ENCODE results near the gene MCM5. TPM values are rescaled to one million over a fixed set of nuclear protein-coding genes. Genes with fewer than 3 reads are reported as not detected.

Gene MCM5
- total RNA-seq, 2 experiments from 2014 or later = 21.6 to 22.6 TPM

GRCh38 chr22:35378621-35379020, 21.3 kb upstream of the MCM5 start:
- Mint-ChIP-seq H3K4me1 (ENCODE audit: low read depth) (peaks cover 10% of the 10 kb centered on the region), H3K4me3 (no peak overlapping the region), H3K27ac (no peak overlapping the region), H3K36me3 (ENCODE audit: low read depth) (no peaks in the 10 kb centered on the region), H3K27me3 (peaks cover 17% of the 10 kb centered on the region), H3K9me3 (no peaks in the 10 kb centered on the region)
- Histone ChIP-seq H3K4me1 (ENCODE audit: insufficient read depth, low read length) (peaks cover 25% of the 10 kb centered on the region), H3K9me3 (ENCODE audit: control insufficient read depth in 1 of 2, insufficient read depth in 1 of 2, low read length in 2 of 2) (no peaks in the 10 kb centered on the region), H3K4me3 (ENCODE audit: low read length) (no peak overlapping the region), H3K27me3 (ENCODE audit: control insufficient read depth in 1 of 2, insufficient read depth in 2 of 2, low read length in 2 of 2) (peaks cover 20 to 26% of the 10 kb centered on the region in 2 experiments), H3K36me3 (ENCODE audit: insufficient read depth, low read length) (no peaks in the 10 kb centered on the region), H3K27ac (ENCODE audit: low read depth in 1 of 2, low read length in 2 of 2) (no peak overlapping the region)
- no peak for TF ChIP-seq CTCF (IDR thresholded peaks at IDR 0.05)
- ATAC-seq (ENCODE audit: poor library complexity) (no peak), DNase-seq (no peak)
- ChIA-PET POLR2A (no interaction called here), CTCF (no interaction called here)
- intact Hi-C loops (cut with DNase I, micrococcal nuclease) = no loop called here

GRCh38 chr22:35379146-35379993, 20.6 kb upstream of the MCM5 start:
- Mint-ChIP-seq H3K36me3 (ENCODE audit: low read depth) (no peaks in the 10 kb centered on the region), H3K9me3 (no peaks in the 10 kb centered on the region), H3K4me3 (no peak overlapping the region), H3K4me1 (ENCODE audit: low read depth) (peaks cover 10% of the 10 kb centered on the region), H3K27me3 (peaks cover 24% of the 10 kb centered on the region), H3K27ac (no peak overlapping the region)
- H3K9me3 ChIP-seq (ENCODE audit: control insufficient read depth in 1 of 2, insufficient read depth in 1 of 2, low read length in 2 of 2) = no peaks in the 10 kb centered on the region
- TF ChIP-seq CTCF (IDR thresholded peaks at IDR 0.05) = no peak
- CTCF ChIA-PET = no interaction called here
- ATAC-seq (ENCODE audit: poor library complexity) (no peak), DNase-seq (no peak)
- peaks cover 25% of the 10 kb centered on the region for H3K4me1 ChIP-seq (ENCODE audit: insufficient read depth, low read length)
- intact Hi-C loops (cut with DNase I, micrococcal nuclease) = no loop called here
- POLR2A ChIA-PET = interaction anchor here (0.9 kb wide), 1 partner anchor 20 kb away, joined by 4 read pairs; no protein-coding TSS in a partner anchor
- H3K36me3 ChIP-seq (ENCODE audit: insufficient read depth, low read length) = no peaks in the 10 kb centered on the region
- no peak overlapping the region for H3K27ac ChIP-seq (ENCODE audit: low read depth in 1 of 2, low read length in 2 of 2)
- H3K27me3 ChIP-seq (ENCODE audit: control insufficient read depth in 1 of 2, insufficient read depth in 2 of 2, low read length in 2 of 2) = peaks cover 22 to 29% of the 10 kb centered on the region in 2 experiments
- no peak overlapping the region for H3K4me3 ChIP-seq (ENCODE audit: low read length)

- no peak overlapping the region for H3K27ac ChIP-seq (ENCODE audit: low read depth in 1 of 2, low read length in 2 of 2)
- no peak overlapping the region for H3K4me3 ChIP-seq (ENCODE audit: low read length)
- no peak for TF ChIP-seq CTCF (IDR thresholded peaks at IDR 0.05)
- Mint-ChIP-seq H3K27me3 (peaks cover 31% of the 10 kb centered on the region), H3K36me3 (ENCODE audit: low read depth) (no peaks in the 10 kb centered on the region), H3K9me3 (no peaks in the 10 kb centered on the region), H3K4me3 (no peak overlapping the region), H3K4me1 (ENCODE audit: low read depth) (peaks cover 10% of the 10 kb centered on the region), H3K27ac (no peak overlapping the region)
- peaks cover 25% of the 10 kb centered on the region for H3K4me1 ChIP-seq (ENCODE audit: insufficient read depth, low read length)
- H3K9me3 ChIP-seq (ENCODE audit: control insufficient read depth in 1 of 2, insufficient read depth in 1 of 2, low read length in 2 of 2) = no peaks in the 10 kb centered on the region
- intact Hi-C loops (cut with DNase I, micrococcal nuclease) = no loop called here
- no peaks in the 10 kb centered on the region for H3K36me3 ChIP-seq (ENCODE audit: insufficient read depth, low read length)
- peaks cover 28 to 29% of the 10 kb centered on the region in 2 experiments for H3K27me3 ChIP-seq (ENCODE audit: control insufficient read depth in 1 of 2, insufficient read depth in 2 of 2, low read length in 2 of 2)
- no peak for DNase-seq
- no peak for ATAC-seq (ENCODE audit: poor library complexity)
- ChIA-PET CTCF (interaction anchor here (0.6 kb wide), 1 partner anchor 22 kb away, joined by 3 read pairs; no protein-coding TSS in a partner anchor), POLR2A (interaction anchor here (0.9 kb wide), 1 partner anchor 21 kb away, joined by 4 read pairs; no protein-coding TSS in a partner anchor)
Observed at GRCh38 chr22:35380013-35380412, 19.9 kb upstream of the MCM5 start.

Data from CD4-positive, alpha-beta T cell (primary cell).